Measurements from ENCODE around the gene MMP2. TPM values are rescaled to one million over a fixed set of nuclear protein-coding genes. Genes with fewer than 3 reads are reported as not detected.

MMP2 gene
- 1.8 and 2.3 TPM in 2 replicates for polyA plus RNA-seq

DNA sequence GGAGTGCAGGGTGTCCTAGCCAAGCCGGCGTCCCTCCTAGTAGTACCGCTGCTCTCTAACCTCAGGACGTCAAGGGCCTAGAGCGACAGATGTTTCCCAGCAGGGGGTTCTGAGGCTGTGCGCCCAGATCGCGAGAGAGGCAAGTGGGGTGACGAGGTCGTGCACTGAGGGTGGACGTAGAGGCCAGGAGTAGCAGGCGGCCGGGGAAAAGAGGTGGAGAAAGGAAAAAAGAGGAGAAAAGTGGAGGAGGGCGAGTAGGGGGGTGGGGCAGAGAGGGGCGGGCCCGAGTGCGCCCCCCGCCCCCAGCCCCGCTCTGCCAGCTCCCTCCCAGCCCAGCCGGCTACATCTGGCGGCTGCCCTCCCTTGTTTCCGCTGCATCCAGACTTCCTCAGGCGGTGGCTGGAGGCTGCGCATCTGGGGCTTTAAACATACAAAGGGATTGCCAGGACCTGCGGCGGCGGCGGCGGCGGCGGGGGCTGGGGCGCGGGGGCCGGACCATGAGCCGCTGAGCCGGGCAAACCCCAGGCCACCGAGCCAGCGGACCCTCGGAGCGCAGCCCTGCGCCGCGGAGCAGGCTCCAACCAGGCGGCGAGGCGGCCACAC lies at the start of gene MMP2:
Gene MMP2, plus strand, starts transcription at position 372 of the 603 bp plus-strand sequence. CDS start 282 bp downstream, outside the sequence.

DNA sequence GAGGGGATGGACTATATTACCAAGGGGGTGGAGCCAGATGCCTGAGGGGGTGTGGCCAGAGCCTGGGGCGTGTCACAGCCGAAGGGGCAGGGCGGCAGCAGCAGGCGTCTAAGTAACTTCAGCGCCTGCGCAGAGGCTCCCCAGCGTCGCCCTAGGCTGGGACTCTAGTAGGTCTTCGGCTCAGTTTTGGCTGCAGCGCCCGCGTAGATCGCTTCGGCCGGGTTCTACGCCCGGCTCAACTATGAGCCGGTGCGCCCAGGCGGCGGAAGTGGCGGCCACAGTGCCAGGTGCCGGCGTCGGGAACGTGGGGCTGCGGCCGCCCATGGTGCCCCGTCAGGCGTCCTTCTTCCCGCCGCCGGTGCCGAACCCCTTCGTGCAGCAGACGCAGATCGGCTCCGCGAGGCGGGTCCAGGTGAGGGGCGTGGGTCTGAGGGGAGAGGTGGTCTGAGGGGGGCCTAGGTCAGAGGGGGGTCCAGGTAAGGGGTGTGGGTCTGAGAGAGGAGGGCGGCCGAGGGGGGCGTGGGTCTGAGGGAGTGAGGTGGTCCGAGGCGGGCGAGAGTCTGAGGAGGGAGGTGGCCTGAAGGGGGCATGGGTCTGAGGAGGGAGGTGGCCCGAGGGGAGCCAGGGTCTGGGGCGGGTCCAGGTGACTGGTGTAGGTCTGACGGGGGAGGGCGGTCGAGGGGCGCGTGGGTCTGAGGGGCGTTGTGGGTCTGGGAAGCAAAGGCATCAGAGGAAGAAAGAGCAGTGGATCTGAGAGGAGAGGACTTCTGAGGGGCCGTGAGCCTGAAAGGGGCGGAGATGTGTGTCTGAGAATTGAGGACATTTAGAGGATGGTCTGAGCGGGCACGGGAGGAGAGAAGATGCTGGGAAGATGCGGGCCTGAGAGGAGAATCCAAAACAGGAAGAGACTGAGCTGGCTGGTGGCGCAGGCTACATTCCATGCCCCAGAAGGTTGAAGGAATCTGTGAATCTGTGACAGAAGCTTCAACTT lies 30.2 kb downstream of the MMP2 start, which contains the start of gene LPCAT2:
Gene LPCAT2, plus strand, starts transcription at position 132 of the 991 bp plus-strand sequence. Its CDS starts 110 bp downstream, at position 242.

Other genes with a start within 250 kb of the MMP2 start
- gene IRX6, start 155.0 kb upstream of the MMP2 start, polyA plus RNA-seq, result not detected in 2 replicates
- 0.13 and 0.19 TPM in 2 replicates for gene LPCAT2, start 29.9 kb downstream of the MMP2 start, polyA plus RNA-seq
- gene CAPNS2, start 87.5 kb downstream of the MMP2 start, polyA plus RNA-seq, result not detected in 2 replicates
- gene SLC6A2, start 176.8 kb downstream of the MMP2 start, polyA plus RNA-seq, result not detected in 2 replicates